C4-2B (cell line): ENCODE results near the gene TRIO.

Experiments used
- CTCF ChIP-seq: fragments of 450-650 bp; conservative IDR thresholded peaks from 2 replicates; pipeline ENCODE4 v1.5.1; 2017; ENCODE audit warnings: mild to moderate bottlenecking
- ZFX ChIP-seq: fragments of 450-650 bp; IDR thresholded peaks from 2 replicates; pipeline ENCODE4 v1.6.1; 2017

- TF ChIP-seq CTCF (no peak), ZFX (no peak)
These were observed 2.5 kb downstream of the TRIO start for GRCh38 chr5:14145435-14146334.
